ENCODE measurements around the gene NOC4L.
"Not testable (repeated sequence)": the region's sequence is repeated elsewhere in the genome, so short reads cannot be mapped to it uniquely, and the experiment has no call there.

NOC4L gene

DNA sequence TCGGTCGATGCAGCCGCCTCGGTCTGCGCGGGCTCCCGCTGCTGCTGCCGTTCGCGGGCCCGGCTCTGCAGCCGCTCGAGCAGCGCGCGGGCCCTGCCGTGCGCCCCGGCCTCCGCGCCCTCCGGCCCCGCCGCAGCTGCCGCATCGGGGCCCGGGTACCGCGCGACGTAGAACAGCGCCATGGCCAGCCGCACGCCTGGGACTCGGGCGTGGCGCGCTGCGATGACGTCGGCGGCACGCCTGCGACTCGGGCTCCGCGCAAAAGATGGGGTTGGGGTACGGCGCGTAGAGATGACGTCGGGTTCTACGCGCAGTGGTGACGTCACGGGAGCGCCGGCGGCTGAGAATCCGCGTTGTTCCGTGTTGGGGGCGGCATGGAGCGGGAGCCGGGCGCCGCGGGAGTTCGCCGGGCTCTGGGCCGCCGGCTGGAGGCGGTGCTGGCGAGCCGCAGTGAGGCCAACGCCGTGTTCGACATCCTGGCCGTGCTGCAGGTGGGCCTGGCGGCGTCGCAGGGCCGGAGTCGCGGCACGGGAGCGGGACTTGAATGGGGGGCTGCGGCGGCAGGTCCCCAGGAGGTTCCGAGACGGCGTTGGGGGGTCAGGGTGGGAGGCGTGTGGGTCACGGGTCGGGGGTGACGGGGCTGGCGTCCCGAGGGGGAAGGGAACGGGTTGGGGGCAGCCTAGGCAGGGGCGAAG lies at the start of gene NOC4L, which contains the start of gene DDX51:
NOC4L (plus strand) TSS at position 343 of the 695 bp plus-strand sequence; CDS start at position 375, 32 bp downstream.
DDX51 (minus strand) TSS at position 205 of the 695 bp plus-strand sequence; CDS start at position 182, 23 bp downstream.
- DNase-seq (ENCODE audit: extremely low spot score) = peak; percentile 97
- POLR2A ChIA-PET = no interaction called here
- TF ChIP-seq L3MBTL2 (conservative IDR thresholded peaks at IDR 0.05) (no peak), ARNT (IDR thresholded peaks at IDR 0.05) (0 out of 2 replicates have a peak, but pooled peaks have one; percentile 3), ELF4 (IDR thresholded peaks at IDR 0.05) (peak; percentile 26), FOXM1 (IDR thresholded peaks at IDR 0.05; ENCODE audit: borderline replicate concordance) (no peak)
- CTCF ChIA-PET = no interaction called here

DNA sequence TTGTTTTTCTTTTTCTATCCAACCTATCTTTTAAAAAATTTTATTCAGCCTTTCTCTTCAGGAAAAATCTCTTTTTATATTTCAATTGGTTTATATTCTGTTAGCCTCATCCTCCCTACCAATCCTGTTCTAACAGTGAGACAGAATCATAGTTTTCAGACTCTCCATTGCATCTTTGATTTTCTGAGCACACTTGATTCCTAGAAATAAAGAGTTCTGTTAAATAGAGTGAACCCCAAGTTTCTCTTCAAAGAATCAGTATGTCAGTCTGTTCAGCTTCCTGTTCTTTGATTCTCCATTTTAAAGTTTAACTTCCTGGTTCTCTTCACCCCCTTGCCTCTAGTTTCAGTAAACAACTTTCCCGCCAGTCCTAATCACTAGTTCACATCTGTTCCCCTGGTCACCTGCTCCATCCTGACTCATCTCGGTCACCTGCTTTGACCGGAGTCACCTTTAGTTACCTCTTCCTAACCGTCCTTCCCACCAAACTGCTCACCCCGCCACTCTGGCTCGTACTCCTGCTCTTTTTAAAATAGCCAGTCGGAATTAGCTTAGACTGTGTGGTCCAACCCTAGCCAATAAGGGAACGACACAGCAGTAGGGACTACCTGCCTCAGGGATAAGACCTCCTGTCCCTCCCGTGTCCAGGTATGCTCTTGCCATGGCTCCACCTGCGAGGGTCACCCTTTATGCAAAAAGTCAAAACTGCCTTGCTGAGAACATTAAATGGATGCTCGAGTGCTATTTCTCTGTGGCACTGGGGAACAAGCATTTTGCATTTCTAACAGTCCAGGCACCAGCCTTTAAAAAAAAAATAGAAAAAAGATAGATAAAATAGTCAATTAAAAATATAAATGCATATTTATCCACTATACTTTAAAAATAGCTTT lies 48.5 kb upstream of the NOC4L start:
- ChIA-PET CTCF (no interaction called here), POLR2A (no interaction called here)
- TF ChIP-seq TARDBP (IDR thresholded peaks at IDR 0.05) (no peak), HDGF (IDR thresholded peaks at IDR 0.05; ENCODE audit: borderline replicate concordance) (no peak), ELF4 (IDR thresholded peaks at IDR 0.05) (no peak), FOXM1 (IDR thresholded peaks at IDR 0.05; ENCODE audit: borderline replicate concordance) (no peak), L3MBTL2 (conservative IDR thresholded peaks at IDR 0.05) (no peak), ARNT (IDR thresholded peaks at IDR 0.05) (no peak), SP1 (IDR thresholded peaks at IDR 0.05) (no peak), BHLHE40 (IDR thresholded peaks at IDR 0.05; ENCODE audit: borderline replicate concordance) (no peak), FOXK2 (IDR thresholded peaks at IDR 0.05) (no peak), SUZ12 (IDR thresholded peaks at IDR 0.05) (no peak), ZNF384 (IDR thresholded peaks at IDR 0.05) (no peak), FOXA1 (IDR thresholded peaks at IDR 0.05) (no peak), NFRKB (IDR thresholded peaks at IDR 0.05) (no peak), CTBP1 (IDR thresholded peaks at IDR 0.05; ENCODE audit: borderline replicate concordance) (no peak), PKNOX1 (IDR thresholded peaks at IDR 0.05) (no peak)
- DNase-seq (ENCODE audit: extremely low spot score) = no peak

- ChIA-PET CTCF (no interaction called here), POLR2A (no interaction called here)
- no peak for TF ChIP-seq ARNT (IDR thresholded peaks at IDR 0.05)
- TF ChIP-seq ZNF384 (IDR thresholded peaks at IDR 0.05) = no peak
- TF ChIP-seq NFRKB (IDR thresholded peaks at IDR 0.05) = no peak
- no peak for TF ChIP-seq LEF1 (IDR thresholded peaks at IDR 0.05; ENCODE audit: borderline replicate concordance)
- TF ChIP-seq BHLHE40 (IDR thresholded peaks at IDR 0.05; ENCODE audit: borderline replicate concordance) = no peak
- TF ChIP-seq HDGF (IDR thresholded peaks at IDR 0.05; ENCODE audit: borderline replicate concordance) = no peak
- TF ChIP-seq CTBP1 (IDR thresholded peaks at IDR 0.05; ENCODE audit: borderline replicate concordance) = no peak
- no peak for TF ChIP-seq FOXK2 (IDR thresholded peaks at IDR 0.05)
- no peak for TF ChIP-seq TARDBP (IDR thresholded peaks at IDR 0.05)
- TF ChIP-seq FOXM1 (IDR thresholded peaks at IDR 0.05; ENCODE audit: borderline replicate concordance) = no peak
- no peak for DNase-seq (ENCODE audit: extremely low spot score)
Observed at GRCh38 chr12:132099739-132100138, 44.5 kb upstream of the NOC4L start.

GRCh38 chr12:132100306-132101065 lies 43.8 kb upstream of the NOC4L start:
- no peak for TF ChIP-seq ELF4 (IDR thresholded peaks at IDR 0.05)
- POLR2A ChIA-PET = no interaction called here
- DNase-seq (ENCODE audit: extremely low spot score) = no peak
- CTCF ChIA-PET = no interaction called here

GRCh38 chr12:132102297-132102696 lies 42.0 kb upstream of the NOC4L start:
- no peak for TF ChIP-seq PKNOX1 (IDR thresholded peaks at IDR 0.05)
- no peak for TF ChIP-seq ELF4 (IDR thresholded peaks at IDR 0.05)
- no peak for TF ChIP-seq ARNT (IDR thresholded peaks at IDR 0.05)
- TF ChIP-seq NFRKB (IDR thresholded peaks at IDR 0.05) = no peak
- no peak for TF ChIP-seq SP1 (IDR thresholded peaks at IDR 0.05)
- TF ChIP-seq FOXA1 (IDR thresholded peaks at IDR 0.05) = no peak
- TF ChIP-seq LEF1 (IDR thresholded peaks at IDR 0.05; ENCODE audit: borderline replicate concordance) = no peak
- no peak for TF ChIP-seq ZNF384 (IDR thresholded peaks at IDR 0.05)
- no peak for TF ChIP-seq CTBP1 (IDR thresholded peaks at IDR 0.05; ENCODE audit: borderline replicate concordance)
- TF ChIP-seq SUZ12 (IDR thresholded peaks at IDR 0.05) = no peak
- TF ChIP-seq FOXM1 (IDR thresholded peaks at IDR 0.05; ENCODE audit: borderline replicate concordance) = no peak
- no peak for TF ChIP-seq BHLHE40 (IDR thresholded peaks at IDR 0.05; ENCODE audit: borderline replicate concordance)
- no peak for TF ChIP-seq FOXK2 (IDR thresholded peaks at IDR 0.05)
- TF ChIP-seq HDGF (IDR thresholded peaks at IDR 0.05; ENCODE audit: borderline replicate concordance) = no peak
- TF ChIP-seq L3MBTL2 (conservative IDR thresholded peaks at IDR 0.05) = no peak
- no peak for TF ChIP-seq TARDBP (IDR thresholded peaks at IDR 0.05)
- DNase-seq (ENCODE audit: extremely low spot score) = no peak
- CTCF ChIA-PET = no interaction called here
- POLR2A ChIA-PET = no interaction called here

- CTCF ChIA-PET; POLR2A ChIA-PET; DNase-seq (ENCODE audit: extremely low spot score): not testable (repeated sequence)
Observed at GRCh38 chr12:132103072-132103471, 41.2 kb upstream of the NOC4L start.
